WERI-Rb-1 (cell line): ENCODE data around the gene ZDHHC15.
"Not testable (repeated sequence)": the region's sequence is repeated elsewhere in the genome, so short reads cannot be mapped to it uniquely, and the experiment has no call there.

ENCODE experiments used
- DNase-seq: peaks from one replicate; pipeline ENCODE4 v3.0.0-alpha.2; 2020
- H3K27ac ChIP-seq: fragments of 250-450 bp; sonication (Bioruptor Pico); 2 replicates; pipeline ENCODE4 v1.5.1; 2020; ENCODE audit warnings: mild to moderate bottlenecking, moderate library complexity
- H3K27me3 ChIP-seq: fragments of 250-450 bp; sonication (Bioruptor Pico); 2 replicates; pipeline ENCODE4 v1.5.1; 2021; ENCODE audit warnings: mild to moderate bottlenecking, low read depth, moderate library complexity; ENCODE audit not compliant: insufficient read depth, severe bottlenecking
- H3K36me3 ChIP-seq: fragments of 250-450 bp; sonication (Bioruptor Pico); 2 replicates; pipeline ENCODE4 v1.5.1; 2020; ENCODE audit warnings: mild to moderate bottlenecking, moderate library complexity
- H3K4me3 ChIP-seq: 2 replicates; pipeline ENCODE4 v1.5.1; 2011; ENCODE audit warnings: low read depth, mild to moderate bottlenecking, control low read depth, low read length
- H3K9me3 ChIP-seq: fragments of 250-450 bp; sonication (Bioruptor Pico); 2 replicates; pipeline ENCODE4 v1.5.1; 2021; ENCODE audit warnings: mild to moderate bottlenecking, moderate library complexity; ENCODE audit not compliant: severe bottlenecking
- TF ChIP-seq, protein P1 (sequence below): IDR thresholded peaks from 2 replicates; pipeline ENCODE4 v1.5.1; 2011; ENCODE audit warnings: low read depth, mild to moderate bottlenecking, control low read depth, inconsistent platforms, low read length

ZDHHC15 gene

DNA sequence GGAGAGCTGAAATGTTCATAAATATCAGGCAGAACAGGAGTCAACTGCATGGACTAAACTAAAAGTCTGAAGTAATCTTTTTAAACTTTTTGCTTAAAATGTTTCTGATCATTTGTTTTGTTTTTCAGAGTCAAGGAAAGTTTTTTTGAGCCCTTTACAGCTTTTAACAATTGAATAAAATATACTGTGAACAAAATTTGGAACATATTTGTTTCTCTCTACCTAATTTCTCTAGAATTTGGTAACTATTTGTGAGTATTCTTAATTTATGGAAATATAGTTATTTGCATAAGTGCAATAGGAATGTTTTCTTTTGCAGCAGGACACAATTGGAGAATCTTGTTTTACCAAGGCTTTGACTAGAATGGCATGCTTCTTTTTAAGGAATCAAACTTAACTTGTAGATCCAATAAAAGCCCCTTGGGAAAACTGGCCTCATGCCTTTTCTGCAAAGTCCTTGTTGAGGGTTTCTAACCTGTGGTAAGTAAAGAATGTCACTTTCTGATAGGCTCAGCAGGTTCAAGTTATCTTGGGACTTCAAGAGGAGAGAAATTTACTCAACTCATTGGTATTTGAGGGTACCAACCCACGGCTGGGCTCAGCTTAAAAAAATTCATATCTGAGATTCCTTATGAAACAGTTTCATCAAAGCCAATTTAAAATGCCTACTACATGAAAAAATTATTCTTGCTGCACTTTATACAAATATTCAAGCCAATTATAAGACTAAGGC is 157.4 kb downstream of the ZDHHC15 start:
- TF ChIP-seq, protein P1, sequence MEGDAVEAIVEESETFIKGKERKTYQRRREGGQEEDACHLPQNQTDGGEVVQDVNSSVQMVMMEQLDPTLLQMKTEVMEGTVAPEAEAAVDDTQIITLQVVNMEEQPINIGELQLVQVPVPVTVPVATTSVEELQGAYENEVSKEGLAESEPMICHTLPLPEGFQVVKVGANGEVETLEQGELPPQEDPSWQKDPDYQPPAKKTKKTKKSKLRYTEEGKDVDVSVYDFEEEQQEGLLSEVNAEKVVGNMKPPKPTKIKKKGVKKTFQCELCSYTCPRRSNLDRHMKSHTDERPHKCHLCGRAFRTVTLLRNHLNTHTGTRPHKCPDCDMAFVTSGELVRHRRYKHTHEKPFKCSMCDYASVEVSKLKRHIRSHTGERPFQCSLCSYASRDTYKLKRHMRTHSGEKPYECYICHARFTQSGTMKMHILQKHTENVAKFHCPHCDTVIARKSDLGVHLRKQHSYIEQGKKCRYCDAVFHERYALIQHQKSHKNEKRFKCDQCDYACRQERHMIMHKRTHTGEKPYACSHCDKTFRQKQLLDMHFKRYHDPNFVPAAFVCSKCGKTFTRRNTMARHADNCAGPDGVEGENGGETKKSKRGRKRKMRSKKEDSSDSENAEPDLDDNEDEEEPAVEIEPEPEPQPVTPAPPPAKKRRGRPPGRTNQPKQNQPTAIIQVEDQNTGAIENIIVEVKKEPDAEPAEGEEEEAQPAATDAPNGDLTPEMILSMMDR = no peak
- Histone ChIP-seq H3K9me3 (no peaks in the 10 kb centered on the region), H3K36me3 (no peaks in the 10 kb centered on the region), H3K27ac (no peak overlapping the region), H3K4me3 (no peak overlapping the region), H3K27me3 (peaks cover 2% of the 10 kb centered on the region)
- DNase-seq = no peak

- Histone ChIP-seq H3K9me3 (no peaks in the 10 kb centered on the region), H3K27me3 (peaks cover 6% of the 10 kb centered on the region), H3K27ac (no peak overlapping the region), H3K4me3 (no peak overlapping the region), H3K36me3 (no peaks in the 10 kb centered on the region)
- TF ChIP-seq, protein P1 = no peak
- DNase-seq = no peak
Observed at GRCh38 chrX:75361788-75362187, 161.0 kb downstream of the ZDHHC15 start.

DNA sequence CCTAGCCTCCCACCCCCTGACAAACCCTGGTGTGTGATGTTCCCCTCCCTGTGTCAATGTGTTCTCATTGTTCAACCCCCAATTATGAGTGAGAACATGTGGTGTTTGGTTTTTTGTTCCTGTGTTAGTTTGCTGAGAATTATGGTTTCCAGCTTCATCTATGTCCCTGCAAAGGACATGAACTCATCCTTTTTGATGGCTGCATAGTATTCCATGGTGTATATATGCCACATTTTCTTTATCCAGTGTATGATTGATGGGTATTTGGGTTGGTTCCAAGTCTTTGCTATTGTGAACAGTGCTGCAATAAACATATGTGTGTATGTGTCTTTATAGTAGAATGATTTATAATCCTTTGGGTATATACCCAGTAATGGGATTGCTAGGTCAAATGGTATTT is 174.2 kb downstream of the ZDHHC15 start:
- H3K36me3 ChIP-seq, H3K4me3 ChIP-seq, H3K9me3 ChIP-seq, H3K27ac ChIP-seq, DNase-seq, H3K27me3 ChIP-seq: not testable (repeated sequence)

GRCh38 chrX:75337525-75337924 is 185.3 kb downstream of the ZDHHC15 start:
- no peak for DNase-seq

GRCh38 chrX:75335127-75335458 is 187.7 kb downstream of the ZDHHC15 start:
- TF ChIP-seq, protein P1 = no peak
- no peak for DNase-seq
- Histone ChIP-seq H3K9me3 (peaks cover under 1% of the 10 kb centered on the region), H3K27ac (no peak overlapping the region), H3K36me3 (no peaks in the 10 kb centered on the region), H3K4me3 (no peak overlapping the region), H3K27me3 (no peaks in the 10 kb centered on the region)

More at GRCh38 chrX:75337525-75337924, 185.3 kb downstream of the ZDHHC15 start:
- Histone ChIP-seq H3K4me3 (no peak overlapping the region), H3K9me3 (no peaks in the 10 kb centered on the region), H3K27ac (no peak overlapping the region), H3K27me3 (no peaks in the 10 kb centered on the region), H3K36me3 (no peaks in the 10 kb centered on the region)
- TF ChIP-seq, protein P1 = no peak

- not testable (repeated sequence) for H3K36me3 ChIP-seq, H3K27ac ChIP-seq, H3K27me3 ChIP-seq, H3K9me3 ChIP-seq, DNase-seq, H3K4me3 ChIP-seq
Observed at GRCh38 chrX:75334407-75335126, 188.3 kb downstream of the ZDHHC15 start.
